Right ventricle myocardium inferior (tissue), 1 donor: ENCODE measurements around the gene GNAQ. TPM values are rescaled to one million over a fixed set of nuclear protein-coding genes. Genes with fewer than 3 reads are reported as not detected.
"Not testable (repeated sequence)": the region's sequence is repeated elsewhere in the genome, so short reads cannot be mapped to it uniquely, and the experiment has no call there.

ENCODE experiments used
- ATAC-seq: fragments of 200-7000 bp; cut with Tn5 transposase; one replicate; pipeline ENCODE4 v1.9.1; 2020; ENCODE audit warnings: mild to moderate bottlenecking, moderate library complexity
- DNase-seq: peaks from one replicate; pipeline ENCODE4 v3.0.0; 2021; ENCODE audit errors: missing footprints
- intact Hi-C: fragments of 100-400 bp; cut with DNase I; formaldehyde crosslinking; loops from one replicate; pipeline ENCODE4 v1.11.0; 2022
- total RNA-seq: library from RNA; stranded (reverse); fragmentation: NEBNext Ultra II Directional; extraction: Animal tissue kit (Norgen Biotek cat#: 25700); gene quantifications from one replicate; pipeline ENCODE4 v1.2.1, GENCODE V29; 2021
- donor health status: DM: no; HTN: yes; CAD: no; lungs with severe emphysema.

The GNAQ gene
- total RNA-seq, 1 donor from 2014 or later: 15.9 TPM

DNA sequence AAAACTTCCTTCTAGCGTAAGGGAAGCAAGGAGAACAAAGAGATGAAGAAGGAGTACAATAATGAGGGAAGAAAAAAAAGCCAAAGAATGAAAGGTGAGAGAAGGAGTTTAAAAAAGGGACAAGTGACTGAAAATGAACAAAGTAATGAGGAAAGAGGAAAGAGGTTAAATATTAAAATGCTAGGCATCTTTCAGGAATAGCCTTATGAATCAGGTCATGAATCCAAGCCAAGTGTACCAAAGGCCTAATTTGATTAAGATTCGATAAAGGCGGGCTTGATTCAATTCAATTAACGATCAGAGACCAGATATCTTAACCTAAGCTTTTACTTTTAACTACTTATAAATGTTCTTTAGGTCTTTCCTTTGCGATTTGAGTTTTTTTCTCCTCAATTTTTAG is 241.7 kb downstream of the GNAQ start:
- no peak for DNase-seq
- intact Hi-C loops: no loop called here
- ATAC-seq: no peak

DNA sequence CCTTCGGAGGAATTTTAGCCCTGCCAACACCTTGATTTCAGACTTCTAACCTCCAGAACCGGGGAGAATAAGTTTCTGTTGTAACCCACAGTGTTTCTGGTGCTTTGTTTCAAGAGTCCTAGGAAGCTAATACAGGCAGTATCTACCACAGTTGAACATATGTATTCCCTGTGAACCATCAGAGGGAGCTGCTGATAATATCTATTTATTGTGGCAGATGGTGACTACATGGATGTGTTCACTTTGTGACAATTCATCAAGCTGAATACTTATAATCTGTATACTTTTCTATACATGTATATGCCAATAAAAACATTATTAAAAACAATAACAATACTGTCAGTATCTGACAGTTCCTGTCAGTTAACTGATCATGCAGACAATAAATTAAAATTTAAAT is 246.3 kb downstream of the GNAQ start:
- intact Hi-C loops: no loop called here
- DNase-seq (no peak), ATAC-seq (no peak)

DNA sequence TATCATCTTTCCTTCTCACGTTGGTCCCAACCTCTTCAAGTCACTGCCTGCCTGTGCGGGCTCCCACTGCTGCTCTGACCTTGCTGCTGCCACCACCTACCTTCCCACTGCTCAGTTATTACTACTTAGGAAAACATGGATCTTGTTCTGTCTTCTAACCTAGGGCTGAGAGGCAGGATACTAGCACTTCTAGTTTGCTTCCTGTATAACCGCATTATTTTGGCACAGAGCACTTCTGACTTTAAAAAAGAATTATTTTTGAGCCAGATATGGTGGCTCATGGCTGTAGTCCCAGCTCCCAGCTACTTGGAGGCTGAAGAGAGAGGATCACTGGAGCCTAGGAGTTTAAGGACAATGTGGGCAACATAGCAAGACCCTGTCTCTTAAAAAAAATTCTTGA is 248.1 kb downstream of the GNAQ start:
- no peak for ATAC-seq
- intact Hi-C loops: no loop called here
- DNase-seq: no peak

DNA sequence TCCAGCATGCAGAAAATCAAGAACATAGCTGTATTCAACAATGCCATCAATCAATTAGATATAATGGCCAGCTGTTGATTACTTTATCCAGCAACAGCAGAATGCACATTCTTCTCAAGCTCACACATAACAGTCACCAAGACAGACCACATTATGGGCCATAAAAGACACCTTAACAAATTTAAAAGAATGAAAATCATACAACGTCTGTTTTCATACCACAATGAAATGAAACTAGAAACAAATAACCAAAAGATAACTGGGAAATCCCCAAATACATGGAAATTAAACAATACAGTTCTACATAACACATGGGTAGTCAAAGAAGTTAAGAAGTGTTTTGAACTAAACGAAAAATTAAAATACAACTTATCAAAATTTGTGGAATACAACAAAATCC is 252.6 kb downstream of the GNAQ start:
- no peak for DNase-seq
- intact Hi-C loops: no loop called here
- no peak for ATAC-seq

- intact Hi-C loops: no loop called here
- DNase-seq (no peak), ATAC-seq (no peak)
These were observed 258.2 kb downstream of the GNAQ start for GRCh38 chr9:77773381-77773780.

DNA sequence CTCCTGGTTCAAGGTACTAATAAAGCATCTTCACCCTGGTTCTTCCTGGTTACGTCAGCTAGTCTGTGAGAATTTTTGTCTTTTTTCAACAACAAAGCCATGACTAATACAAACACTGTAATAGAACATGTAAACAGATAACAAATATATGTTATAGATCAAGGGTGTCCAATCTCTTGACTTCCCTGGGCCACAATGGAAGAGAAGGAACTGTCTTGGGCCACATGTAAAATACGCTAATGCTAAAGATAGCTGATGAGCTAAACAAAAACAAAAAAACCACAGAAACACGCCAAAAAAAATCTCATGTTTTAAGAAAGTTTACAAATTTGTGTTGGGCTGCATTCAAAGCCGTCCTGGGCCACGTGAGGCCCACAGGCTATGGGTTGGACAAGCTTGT is 259.0 kb downstream of the GNAQ start:
- DNase-seq: no peak
- ATAC-seq: no peak
- intact Hi-C loops: no loop called here

DNA sequence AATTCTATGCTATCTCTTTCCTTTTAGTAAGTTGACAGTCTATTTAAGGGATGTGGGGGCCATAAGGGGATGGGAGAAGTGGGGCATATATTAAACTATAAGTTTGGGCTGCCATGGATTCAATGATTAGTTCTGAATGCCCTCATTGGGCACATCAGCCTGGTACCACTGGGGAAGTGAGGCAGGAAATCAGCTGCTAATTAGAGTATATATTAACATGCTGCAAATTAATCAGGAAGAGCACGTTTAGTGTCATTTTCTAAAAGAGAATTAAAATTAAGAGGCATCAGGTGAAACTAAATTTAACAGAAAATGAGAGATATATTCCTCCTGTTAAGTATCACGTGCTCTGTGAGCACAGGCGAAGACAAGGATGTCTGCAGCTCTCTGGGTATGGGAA is 260.4 kb downstream of the GNAQ start:
- no peak for DNase-seq
- no peak for ATAC-seq
- intact Hi-C loops: no loop called here

DNA sequence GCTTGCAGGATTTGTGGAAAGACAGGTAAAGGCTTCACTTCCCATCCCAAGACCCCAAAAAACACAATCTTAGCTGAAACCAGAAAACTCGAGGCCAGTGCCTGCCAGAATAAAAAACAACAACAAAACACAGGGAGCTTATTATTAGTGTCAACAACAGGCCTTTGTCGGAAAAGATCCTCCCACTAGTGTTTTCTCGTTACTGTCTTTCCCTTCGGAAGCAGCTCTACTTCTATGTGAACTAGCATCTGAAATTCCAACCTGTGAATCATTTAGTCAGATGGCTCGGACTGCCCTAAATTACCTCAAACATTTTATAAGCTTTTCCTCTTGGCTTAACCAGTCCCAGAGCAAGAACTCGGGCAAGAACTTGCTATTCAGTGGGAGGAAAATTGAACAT is 261.3 kb downstream of the GNAQ start:
- intact Hi-C loops: no loop called here
- no peak for ATAC-seq
- DNase-seq: no peak

DNA sequence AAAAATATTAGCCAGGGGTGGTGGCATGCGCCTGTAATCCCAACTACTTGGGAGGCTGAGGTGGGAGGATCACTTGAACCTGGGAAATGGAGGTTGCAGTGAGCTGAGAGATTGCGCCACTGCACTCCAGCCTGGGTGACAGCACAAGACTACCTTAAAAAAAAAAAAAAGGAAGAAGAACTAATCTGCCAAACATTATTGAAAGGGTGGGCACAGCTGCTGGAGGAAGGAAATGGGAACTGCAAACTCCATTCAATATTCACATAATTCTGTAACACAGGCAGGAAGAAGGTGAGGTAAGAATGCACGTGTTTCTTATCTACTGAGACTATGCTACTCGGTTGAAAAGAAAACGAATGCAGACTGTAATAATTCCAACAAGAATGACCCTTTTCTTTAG is 262.4 kb downstream of the GNAQ start:
- intact Hi-C loops: loop anchor here (5.0 kb wide), 1 partner anchor 52 kb away; no protein-coding TSS in a partner anchor
- ATAC-seq: no peak
- no peak for DNase-seq

DNA sequence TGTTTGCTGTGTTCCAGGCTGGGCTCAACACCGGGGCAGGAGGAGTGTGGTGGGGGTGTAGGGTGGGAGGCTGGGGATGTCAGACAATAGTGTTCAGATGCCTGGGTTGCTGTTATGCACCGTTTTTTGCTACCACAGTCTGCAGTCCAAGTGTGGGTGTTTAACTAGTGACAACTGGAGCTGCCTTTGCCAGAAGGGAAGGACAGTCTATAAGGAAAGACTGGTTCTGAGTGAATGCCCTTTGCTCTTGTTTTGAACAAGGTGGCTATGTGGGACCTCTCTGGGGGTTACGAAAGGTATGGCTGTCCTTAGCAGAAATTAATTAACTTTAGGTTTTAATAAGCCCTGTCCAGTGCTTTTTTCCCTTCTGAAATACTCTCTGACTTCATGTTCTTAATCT is 265.0 kb downstream of the GNAQ start:
- intact Hi-C loops: loop anchor here (5.0 kb wide), 1 partner anchor 49 kb away; no protein-coding TSS in a partner anchor
- DNase-seq: no peak
- ATAC-seq: no peak

DNA sequence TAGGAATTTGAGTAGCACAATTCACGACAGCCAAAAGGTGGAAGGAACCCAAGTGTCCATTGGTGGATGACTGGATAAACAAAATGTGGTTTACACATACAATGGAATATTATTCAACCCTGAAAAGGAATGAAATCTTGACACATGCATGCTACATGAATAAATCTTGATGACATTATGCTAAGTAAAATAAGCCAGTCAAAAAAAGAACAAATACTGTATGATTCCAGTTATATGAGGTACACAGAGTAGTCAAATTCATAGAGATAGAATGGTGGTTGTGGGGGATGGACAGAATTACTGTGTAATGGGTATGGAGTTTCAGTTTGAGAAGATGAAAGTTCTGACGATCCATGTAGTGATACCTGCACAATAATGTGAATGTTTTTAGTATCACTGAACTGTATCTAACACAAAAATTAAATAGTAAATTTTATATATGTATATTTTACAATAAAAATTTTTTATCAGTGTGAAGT is 265.8 kb downstream of the GNAQ start:
- DNase-seq (no peak), ATAC-seq (no peak)
- intact Hi-C loops: loop anchor here (5.0 kb wide), 1 partner anchor 49 kb away; no protein-coding TSS in a partner anchor

DNA sequence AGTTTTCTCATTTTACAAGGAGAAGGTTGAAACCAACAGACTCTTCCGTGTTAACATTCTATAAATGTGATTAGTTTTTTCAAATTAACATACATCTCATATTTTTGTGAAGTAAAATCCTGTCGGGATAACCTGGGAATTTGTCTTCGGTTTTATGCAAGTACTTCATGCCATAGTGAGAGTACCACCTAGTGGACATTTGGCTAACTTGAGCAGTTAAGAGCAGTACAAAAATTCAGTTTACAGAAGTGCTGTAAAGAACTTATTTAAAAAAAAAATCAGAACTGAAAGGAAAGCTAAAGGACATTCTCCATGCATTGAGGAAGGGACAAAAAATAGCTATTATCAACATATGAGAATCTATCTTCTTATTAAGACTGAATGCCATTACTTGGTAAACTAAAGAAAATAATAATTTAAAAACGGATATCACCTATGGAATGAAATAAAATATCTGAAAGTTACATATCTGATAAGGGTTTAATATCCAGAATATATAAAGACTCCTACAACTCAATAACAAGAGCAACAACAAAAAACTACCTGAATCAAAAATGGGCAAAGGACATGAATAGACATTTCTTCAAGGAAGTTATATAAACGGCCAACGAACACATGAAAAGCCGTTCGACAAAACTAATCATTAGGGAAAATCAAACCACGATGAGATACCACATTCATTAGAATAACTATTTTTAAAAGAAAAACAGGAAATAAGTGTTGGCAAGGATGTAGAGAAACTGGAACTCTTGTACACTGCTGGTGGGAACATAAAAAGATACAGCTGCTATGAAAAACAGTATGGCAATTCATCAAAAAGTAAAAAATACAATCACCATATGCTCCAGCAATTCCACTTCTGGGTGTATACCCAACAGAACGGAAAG is 266.5 kb downstream of the GNAQ start:
- no peak for ATAC-seq
- intact Hi-C loops: loop anchor here (5.0 kb wide), 1 partner anchor 48 kb away; no protein-coding TSS in a partner anchor
- DNase-seq: no peak

DNA sequence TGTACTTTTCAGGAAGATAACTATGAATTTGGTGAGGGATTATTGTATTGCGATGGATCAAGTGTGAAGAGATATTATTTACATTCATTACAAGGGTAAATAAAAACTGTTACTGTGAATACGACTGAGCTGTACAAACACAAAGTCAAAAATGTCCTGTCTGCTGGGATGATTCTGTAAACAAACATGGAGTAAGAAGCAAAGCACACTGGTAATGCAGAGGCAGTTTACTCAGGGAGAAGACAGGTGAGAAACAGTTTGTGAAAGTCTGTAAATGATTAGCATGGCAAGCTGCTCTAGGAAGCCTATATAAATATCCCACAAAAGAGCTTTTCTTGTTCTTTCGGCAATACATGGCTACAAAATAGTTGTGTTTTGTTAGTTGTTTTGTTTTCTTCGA is 268.0 kb downstream of the GNAQ start:
- intact Hi-C loops: no loop called here
- no peak for ATAC-seq
- DNase-seq: no peak

DNA sequence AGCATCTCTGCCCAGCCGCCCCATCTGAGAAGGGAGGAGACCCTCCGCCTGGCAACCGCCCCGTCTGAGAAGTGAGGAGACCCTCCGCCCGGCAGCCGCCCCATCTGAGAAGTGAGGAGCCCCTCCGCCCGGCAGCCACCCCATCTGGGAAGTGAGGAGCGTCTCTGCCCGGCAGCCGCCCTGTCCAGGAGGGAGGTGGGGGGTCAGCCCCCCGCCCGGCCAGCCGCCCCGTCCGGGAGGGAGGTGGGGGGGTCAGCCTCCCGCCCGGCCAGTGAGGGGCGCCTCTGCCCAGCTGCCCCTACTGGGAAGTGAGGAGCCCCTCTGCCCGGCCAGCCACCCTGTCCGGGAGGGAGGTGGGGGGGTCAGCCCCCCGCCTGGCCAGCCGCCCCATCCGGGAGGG is 270.7 kb downstream of the GNAQ start:
- intact Hi-C loops, ATAC-seq: not testable (repeated sequence)
- DNase-seq: peak; percentile 47

DNA sequence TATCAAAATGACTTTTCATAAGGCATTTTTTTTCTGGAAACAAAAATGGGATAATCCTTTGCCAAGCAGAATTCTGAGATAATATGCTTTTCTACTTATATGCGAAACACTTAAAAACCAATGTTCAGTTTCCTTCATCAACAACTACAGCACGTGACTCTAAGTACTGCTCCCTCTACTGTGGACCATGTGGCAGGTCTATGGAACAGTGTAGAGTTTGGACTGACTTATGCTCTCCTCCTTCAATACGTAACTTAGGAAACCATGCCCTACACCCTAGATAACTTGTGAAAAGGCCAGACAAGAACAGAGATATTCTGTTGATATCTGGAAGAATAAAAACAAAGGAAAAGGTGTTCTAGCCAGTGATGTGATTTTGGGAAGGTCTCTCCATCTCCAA is 272.2 kb downstream of the GNAQ start:
- DNase-seq (no peak), ATAC-seq (no peak)
- intact Hi-C loops: no loop called here

GRCh38 chr9:77756449-77756848 is 275.2 kb downstream of the GNAQ start:
- intact Hi-C loops: no loop called here
- DNase-seq (no peak), ATAC-seq (no peak)

DNA sequence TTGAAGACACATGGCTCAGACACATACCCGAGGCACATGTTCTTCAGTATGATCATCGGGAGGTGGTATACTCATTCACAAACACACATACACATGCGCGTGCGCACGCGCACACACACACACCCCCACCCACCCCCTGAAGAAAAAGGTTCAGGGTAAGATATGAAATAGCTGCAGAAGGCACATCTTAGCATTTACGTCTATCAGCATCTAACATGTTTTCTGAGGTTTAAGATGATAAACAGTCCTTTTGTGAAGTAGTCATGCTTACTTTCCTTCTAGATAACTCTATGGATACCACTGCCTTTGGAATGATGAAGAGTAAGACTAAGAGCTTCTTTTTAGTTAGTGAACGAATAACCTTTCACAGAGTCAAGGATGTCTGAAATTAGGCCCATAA is 278.4 kb downstream of the GNAQ start:
- DNase-seq (no peak), ATAC-seq (no peak)
- intact Hi-C loops: loop anchor here (5.0 kb wide), 2 partner anchors 296 to 321 kb away; no protein-coding TSS in a partner anchor

GRCh38 chr9:77752554-77752953 is 279.1 kb downstream of the GNAQ start:
- DNase-seq (no peak), ATAC-seq (peak; percentile 37)
- intact Hi-C loops: loop anchor here (5.0 kb wide), 2 partner anchors 295 to 320 kb away; no protein-coding TSS in a partner anchor

GRCh38 chr9:77751341-77752091 is 280.1 kb downstream of the GNAQ start:
- intact Hi-C loops: loop anchor here (5.0 kb wide), 2 partner anchors 294 to 319 kb away; no protein-coding TSS in a partner anchor
- no peak for DNase-seq
- peak; percentile 72 for ATAC-seq

DNA sequence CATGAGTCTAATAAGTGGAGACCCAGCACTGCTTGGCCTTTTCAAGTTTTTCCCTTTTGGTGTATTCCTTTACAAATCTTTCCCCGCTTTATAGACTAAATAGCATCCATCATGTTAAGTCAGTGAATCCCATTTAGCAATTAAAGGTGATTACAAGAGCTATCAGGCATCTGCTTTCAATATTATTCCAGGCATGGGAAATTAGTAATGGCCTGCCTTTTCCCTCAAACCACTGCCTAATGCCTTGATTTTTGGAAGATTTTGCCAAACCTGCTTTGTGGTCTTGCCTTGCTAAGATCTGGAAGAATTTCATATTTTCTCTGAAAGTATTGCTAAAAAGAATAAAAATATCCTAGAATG is 280.6 kb downstream of the GNAQ start:
- intact Hi-C loops: loop anchor here (5.0 kb wide), 2 partner anchors 294 to 319 kb away; no protein-coding TSS in a partner anchor
- DNase-seq (no peak), ATAC-seq (no peak)
